ENCODE data around the gene GNB1L.
A peak's percentile ranks its signal among the peaks of the same experiment; 100 is the strongest.

GNB1L gene

DNA sequence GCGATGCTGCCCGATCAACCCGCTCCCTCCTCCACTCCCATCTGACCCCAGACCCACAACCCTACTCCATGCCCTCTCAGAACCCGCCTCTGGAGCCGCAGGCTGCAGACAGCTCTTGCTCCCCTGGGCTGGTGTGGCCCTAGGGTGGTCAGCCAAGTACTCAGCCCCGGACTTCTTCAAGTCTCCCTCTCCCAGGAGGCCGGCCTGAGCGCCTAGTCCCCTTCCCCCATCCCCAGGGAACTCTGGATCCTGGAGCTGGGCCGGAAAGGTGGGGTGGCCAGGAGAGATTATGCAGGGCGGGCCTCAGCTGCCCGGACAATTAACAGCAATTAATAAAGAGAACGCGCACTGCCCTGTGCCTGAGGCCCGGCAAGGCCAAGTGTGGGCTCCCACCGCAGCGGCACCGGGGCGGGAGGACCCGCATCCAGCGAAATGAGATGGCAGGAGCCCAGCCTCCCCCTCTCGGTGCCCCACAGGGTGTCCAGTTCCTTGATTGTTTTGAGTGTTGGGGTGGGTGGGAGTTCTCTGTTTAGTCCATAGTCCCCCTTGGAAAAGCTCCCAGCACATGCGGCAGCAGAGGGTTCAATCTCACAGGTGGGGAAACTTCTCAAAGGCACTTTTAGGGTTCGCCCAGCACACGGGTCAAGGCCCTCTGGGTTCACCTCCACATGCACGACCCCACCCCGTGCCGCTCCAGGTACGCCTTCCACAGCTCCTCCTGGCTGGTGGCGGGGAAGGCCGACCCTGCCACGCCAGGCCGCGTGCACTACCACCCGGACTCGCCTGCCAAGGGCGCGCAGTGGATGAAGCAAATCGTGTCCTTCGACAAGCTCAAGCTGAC lies 91.0 kb downstream of the GNB1L start:
- DNase-seq (ENCODE audit: low read depth in 2 of 3, low spot score in 1 of 3), result no peak

DNA sequence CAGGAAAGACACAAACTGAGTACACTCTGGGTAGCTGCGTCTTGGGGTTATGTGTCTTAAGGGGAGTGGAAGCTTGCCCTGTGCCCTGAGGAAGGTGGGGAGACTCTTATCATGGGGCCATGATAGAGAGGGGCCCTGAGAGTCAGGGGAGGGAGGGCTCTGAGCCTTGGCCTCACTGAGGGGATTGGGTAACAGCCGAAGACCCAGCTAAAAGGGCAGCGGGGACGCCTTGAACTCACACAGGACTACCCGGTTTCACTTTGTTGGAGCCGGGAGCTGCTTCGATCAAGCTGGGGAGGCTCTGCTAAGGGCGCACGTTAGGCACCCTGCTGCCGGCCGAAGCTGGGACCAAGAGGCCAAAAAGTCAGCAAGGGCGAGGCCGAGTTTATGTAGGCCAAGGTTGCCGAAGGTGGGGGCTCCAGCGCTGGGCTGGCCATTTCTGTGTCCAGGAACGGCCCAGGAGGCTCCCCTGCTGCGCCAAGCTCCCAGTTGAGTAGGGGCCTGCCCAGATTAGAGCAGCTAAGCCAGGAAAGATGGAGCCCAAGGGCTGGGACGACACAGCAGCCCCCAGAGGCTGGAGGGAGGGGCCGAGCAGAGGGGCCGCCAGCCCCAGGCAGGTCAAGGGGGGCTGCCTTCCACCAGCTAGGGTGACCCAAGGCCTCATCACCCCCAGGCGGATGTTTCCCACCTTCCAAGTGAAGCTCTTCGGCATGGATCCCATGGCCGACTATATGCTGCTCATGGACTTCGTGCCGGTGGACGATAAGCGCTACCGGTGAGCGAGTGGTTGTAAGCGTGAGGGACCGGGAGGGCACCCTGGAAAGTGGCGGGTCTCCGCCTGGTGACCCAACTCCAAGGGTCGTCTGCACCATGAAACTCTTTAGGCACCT lies 91.9 kb downstream of the GNB1L start:
- no peak for DNase-seq (ENCODE audit: low read depth in 2 of 3, low spot score in 1 of 3)

DNA sequence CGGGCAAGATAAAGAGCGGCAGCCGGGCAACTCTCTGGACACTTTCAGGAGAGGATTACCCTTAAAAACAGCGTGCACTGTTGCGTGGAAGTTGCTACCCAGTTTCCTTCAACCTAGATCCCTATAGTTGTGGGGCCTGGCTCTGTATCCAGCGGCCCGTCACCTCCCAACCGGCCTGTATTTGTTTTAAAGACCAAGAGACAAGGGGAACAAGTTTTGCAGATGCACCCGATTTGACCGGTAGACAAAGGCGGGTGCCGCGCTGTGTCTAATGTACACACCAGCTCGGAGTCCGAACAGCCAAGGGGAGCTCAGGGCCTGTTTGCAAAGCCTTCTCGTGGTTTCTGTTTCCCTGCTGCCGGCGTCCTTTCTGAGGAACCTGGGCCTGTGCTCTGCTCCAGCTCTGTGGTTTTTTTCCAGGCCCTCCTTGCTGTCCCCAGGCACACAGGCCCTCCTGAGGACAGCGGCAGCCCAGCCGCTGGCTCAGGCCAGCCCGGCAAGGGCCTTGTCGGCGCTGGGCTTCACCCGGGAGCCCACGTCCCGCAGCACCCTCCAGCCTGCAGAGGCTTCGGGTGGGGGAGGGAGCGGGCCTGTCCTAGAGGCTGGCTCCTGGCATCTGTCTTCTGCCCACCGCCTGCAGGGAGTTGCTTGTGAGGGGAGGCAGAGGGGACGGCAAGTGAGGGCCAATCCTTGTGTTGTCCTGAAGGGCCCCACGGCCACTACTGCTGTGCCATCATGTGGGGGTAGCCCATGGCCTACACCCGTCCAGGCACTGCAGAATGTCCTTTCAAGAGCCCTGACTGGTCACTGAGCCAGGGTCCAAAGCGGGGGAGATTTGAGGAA lies 92.7 kb downstream of the GNB1L start:
- no peak for DNase-seq (ENCODE audit: low read depth in 2 of 3, low spot score in 1 of 3)

DNA sequence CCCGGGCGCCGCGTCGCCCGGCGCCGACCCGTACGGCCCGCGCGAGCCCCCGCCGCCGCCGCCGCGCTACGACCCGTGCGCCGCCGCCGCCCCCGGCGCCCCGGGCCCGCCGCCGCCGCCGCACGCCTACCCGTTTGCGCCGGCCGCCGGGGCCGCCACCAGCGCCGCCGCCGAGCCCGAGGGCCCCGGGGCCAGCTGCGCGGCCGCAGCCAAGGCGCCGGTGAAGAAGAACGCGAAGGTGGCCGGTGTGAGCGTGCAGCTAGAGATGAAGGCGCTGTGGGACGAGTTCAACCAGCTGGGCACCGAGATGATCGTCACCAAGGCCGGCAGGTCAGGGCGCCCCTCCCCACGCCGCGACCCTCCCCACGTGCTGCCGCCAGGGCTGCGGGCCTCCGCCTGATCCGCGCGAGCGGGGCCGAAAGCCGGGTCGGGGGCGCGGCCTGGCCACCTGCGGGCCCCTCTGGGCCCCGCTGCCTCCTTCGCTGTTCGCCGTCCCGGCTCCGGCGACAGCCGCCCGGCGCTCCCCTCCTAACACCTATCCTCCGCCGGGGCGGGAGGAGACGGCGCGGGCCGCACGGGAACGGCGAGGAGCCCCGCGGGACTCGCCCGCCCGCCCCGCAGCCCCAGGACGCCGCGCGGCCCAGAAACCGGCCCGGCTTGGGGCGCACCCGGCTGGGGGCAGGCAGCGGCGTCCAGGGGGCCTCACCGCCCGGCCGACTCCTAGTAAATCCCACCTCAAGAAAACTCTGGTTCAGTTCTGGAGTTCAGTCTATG lies 93.5 kb downstream of the GNB1L start:
- DNase-seq (ENCODE audit: low read depth in 2 of 3, low spot score in 1 of 3), result no peak

DNA sequence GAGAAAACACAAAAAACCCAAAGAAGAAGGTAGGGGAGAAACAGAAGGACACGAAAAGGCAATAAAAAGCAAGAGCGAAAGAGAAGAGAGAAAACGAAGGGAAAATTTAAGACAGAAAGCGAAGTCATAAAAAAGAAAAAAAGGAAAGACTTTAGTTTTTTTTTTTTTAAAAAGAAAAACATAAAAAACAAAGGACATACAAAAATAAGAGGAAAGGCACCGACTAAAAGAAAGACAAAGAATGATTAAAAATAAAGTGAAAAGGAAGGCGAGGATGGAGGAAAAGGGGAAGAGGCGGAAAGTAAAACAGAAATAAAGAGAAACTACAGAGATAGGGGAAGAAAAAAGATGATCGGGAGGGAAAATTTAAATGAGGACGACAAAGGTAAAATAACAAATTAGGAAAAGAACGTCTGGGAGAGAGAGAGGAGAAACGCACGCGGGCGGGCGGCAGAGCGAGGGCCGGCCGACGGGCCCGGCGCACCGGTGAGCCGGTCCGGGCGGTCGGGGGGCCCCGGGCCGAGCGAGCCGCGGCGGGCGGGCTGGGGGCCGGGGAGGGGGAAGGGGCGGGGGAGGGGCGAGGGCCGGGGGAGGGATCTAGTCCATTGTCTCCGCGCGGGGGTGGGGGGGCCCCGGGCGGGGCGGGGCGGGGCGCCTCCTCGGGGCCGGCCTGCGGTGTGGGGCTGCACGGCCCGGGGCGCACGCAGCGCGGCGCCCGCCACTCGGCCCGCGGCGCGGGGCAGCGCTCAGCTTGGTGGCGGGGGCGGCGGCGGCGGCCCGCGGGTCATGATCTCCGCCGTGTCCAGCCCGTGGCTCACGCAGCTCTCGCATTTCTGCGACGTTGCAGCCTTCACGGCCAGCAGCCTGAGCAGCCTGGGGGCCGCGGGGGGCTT lies 94.4 kb downstream of the GNB1L start, which contains the start of gene TBX1:
TSS of gene TBX1 (plus strand) at position 721 of the 893 bp plus-strand sequence. CDS start at position 787, 66 bp downstream.
- DNase-seq (ENCODE audit: low read depth in 2 of 3, low spot score in 1 of 3), result no peak

DNA sequence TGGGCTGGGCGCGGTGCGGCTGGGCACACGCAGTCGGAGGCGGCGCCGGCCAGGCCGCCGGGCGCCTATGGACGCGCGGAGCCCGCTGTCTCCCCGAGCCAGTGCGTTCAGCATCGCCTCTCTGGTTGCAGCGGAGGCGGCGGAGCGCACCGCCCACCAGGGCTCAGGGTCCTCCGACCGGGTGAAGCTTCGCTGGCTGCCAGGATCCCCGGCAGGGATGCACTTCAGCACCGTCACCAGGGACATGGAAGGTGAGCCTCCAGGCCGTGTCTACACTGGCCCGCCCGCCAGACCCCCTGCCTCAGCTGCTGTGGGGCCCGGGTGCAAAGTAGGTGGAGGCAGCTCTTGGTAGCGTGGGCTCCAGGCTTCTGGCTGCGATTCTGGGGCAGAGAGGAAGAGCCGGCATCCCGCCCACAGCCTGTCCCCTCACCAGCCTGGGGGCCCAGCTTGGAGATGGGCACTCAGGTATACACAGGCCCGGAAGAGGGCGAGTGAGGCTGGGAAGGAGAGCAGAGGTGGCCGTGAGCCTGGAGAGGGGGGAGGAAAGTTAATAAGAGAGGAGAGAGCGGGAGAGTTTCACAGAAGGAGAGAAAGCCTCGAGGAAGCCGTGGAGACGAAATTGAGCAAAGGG lies 95.1 kb downstream of the GNB1L start:
- DNase-seq (ENCODE audit: low read depth in 2 of 3, low spot score in 1 of 3), result no peak

DNA sequence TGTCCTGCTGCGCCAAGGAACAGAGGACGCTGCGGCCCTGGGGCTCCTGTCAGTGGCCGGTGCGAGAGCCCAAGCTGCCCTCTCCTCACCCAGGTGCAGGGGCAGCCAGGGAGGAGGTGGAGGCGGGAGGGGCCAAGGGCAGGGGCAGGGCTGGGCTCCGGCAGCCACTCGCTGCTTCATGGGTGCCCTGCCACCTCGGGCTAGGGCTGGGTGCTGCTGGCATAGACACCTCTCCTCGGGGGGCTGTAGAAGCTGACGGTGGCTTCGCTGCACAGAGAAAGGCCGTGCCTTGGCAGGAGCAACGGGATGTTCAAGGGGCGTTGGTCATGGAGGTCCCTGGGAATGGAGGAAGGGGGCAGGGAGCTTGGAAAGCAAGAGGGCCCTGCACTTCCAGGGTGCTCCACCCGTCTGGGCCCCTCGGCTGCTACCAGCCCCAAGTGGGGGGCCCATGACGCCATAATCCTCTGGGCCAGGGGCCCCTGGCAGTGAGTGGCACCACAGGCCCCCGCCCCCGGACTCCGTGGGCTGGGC lies 95.7 kb downstream of the GNB1L start:
- no peak for DNase-seq (ENCODE audit: low read depth in 2 of 3, low spot score in 1 of 3)

DNA sequence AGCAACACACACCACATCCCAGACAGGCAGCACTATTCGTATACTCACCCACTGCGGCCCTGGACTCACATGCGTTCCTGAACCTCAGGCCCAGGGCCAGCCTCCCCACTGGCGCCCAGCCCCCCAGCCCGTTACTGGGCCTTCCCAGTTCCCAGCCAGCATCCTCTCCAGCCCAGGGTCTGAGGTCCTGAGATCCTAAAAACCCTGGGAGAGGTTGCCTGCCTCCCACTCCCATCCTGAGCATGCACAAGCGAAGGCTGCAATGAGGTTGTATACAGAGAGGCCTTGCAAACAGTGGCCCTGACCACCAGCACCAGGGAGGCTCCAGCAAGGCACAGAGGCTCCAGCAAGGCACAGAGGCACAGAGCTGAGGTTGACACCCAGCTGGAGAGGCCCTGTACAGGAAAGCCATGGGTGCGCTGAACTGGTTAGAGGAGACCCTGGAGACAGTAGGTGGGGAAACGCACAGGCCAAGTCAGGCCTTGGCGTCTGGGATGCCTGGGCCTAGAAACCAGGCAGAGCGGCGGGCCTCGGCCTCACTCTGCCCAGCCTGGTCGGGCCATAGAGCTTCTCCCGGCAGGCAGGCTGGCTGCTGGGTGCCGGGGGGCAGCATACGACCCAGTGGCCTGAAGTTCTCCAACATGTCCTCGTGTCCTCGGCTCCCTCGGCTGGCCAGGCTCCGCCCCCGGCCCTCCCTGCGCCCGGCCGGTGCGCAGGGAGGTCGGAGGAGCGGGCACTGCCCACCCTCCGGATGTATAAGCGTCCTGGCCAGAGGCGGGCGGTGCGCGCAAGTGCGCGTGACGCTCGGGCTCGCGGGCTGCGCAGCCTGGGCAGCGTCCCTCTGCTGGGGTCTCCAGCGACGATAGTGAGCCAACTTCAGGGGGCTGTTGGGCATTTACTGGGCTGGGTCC lies 96.4 kb downstream of the GNB1L start:
- no peak for DNase-seq (ENCODE audit: low read depth in 2 of 3, low spot score in 1 of 3)

DNA sequence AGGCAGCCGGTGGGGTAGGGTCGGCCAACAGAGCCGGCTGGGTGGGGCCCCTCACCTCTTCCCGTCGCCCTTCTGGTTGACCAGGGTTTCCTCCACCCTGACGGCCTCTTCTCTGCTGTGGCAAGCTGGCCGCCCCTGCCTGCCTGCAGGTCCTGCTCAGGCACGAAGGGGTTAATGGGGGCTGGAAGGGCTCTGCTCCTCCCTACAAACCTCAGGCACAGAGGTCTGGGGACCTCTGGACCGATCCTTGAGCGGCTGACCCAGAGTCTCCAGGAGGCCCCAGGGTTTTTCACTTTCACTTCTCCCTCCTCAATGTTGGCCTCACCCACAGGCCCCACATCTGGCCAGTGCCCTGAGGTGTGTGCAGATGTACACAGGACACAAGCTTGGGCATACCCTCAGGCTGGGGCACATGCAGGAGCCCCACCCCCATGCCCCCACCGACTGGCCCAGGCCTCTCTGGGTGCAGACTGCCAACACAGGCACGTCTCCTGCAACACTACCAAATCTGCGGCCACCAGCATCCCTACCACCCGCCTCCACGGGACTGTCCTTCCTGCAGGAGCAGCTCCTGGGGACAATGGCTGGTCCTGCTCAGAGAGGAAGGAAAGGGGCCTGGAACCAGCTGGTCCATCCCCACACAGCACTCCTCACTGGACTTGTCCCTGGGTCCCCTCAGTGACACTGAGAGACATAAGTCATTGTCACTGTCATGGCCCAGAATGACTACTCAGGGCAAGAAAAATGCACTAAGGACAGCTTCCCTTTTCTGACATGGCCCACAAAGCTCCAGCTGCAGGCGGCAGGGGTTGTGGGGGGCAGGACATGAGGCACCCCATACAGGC lies 97.3 kb downstream of the GNB1L start:
- no peak for DNase-seq (ENCODE audit: low read depth in 2 of 3, low spot score in 1 of 3)

DNA sequence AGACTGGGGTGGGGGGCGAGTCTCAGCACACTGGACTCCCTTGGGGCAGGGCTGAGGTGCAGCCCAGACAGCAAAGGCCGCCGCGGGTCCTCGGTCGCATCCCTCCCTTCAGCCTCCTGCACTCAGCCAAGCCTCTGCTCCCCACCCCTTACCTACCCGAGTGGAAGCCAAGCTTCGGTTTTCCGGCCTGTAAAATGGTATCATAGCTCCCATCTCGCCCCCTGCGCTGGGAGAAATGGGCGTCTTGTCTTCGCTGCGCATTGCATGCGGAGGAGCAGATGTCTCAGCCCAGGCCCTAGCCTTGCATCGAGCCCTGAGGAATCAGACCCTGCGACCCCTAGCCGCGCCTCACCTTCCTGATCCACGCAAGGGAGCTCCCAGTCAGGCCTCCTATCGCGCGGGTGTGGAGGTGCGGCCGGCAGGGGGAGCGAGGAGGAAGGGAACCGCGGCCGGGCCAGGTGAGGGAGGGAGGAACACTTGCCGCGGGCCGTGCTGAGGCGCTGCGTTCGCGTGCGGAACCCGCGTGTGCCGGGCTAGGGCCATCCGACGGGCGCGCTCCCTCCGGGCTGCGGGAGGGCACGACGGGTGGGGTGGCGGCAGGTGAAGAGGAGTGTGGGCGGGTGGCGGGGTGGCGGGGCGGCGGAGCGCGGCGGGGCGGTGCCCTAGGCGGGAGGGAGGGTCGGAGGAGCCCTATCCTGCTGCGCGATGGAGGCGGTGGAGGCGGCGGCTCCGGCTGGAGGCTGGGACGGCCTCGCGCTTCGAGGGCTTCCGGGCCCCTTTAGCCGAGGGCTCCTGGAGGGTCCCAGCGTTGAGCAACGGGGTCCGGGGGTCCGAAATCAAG lies 98.2 kb downstream of the GNB1L start:
- DNase-seq (ENCODE audit: low read depth in 2 of 3, low spot score in 1 of 3), result peak; percentile 28 to 53 (median 46)

DNA sequence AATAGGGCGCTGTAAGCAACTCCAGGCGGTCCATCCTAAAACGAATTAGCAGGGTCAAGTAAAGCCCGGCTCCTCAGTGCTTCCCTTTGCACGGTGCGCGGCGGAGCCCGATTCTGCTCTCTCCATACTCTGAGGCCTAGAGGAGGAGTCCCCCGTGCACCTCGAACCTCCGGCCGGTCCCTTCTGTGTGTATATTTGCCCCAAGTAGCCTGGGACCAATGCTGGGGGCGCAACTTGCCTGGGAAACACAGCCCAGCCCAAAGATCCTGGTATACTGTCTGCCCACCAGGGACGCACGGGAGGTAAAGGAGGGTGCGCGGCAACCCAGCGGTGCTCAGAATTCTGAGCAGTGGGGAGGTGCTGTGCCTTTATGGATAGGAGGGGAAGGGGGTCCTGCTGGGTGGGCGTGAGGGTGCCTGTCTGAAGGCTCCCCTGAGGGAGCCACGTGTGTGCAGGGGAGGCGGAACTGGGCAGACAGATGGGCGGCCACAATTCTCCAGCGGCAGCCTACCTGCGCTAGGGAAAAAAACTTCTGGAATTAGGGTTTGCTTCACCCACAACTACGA lies 98.9 kb downstream of the GNB1L start:
- DNase-seq (ENCODE audit: low read depth in 2 of 3, low spot score in 1 of 3), result no peak

DNA sequence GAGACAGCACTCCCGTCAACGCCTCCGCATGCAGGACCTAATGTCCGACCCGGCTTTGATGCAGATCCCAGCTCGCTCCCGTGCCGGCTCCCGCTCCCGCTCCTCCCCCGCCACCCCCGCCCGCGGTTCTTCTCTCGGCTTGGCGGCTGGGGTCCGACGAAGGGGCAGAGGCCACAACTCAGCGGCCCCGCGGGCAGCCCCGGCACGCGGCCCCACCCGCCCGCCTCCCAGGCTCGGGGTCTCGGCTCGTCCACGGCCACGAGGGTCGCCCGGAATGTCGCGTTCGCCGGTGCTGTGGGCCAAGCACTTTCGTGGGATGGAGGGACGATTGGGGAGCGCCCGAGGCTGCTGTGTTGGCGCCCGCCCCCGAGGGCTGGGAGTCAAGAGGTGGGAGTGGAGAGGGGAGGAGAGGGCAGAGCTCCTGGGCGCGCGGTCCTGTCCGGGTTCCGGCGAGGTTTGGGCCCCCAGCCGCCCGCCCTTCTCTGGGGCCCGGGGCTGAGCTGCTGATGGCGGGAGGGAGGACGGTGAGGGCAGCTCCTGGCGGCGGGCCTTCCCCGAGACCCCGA lies 99.4 kb downstream of the GNB1L start:
- no peak for DNase-seq (ENCODE audit: low read depth in 2 of 3, low spot score in 1 of 3)

DNA sequence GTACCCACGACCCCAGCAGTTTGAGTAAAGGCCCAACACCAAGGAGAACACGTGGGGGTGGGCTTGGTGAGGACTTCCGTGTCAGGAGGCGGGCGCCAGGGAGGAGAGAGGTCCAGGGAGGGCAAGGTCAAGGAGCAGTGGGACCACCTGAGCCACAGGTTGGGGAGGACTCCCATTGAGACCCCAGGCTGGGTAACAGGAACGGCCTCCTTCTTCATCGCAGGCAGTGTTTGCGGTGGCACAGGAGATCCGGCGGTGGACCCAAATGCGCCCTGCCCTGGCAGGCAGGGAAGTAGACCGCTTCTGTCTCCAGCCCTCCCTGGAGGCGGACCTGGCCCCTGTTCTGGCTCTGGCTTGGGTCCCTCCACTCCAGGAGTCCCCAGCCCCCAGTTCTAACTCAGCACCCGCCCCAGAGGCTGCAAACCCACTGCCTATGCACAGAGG lies 100.0 kb downstream of the GNB1L start:
- DNase-seq (ENCODE audit: low read depth in 2 of 3, low spot score in 1 of 3), result no peak

DNA sequence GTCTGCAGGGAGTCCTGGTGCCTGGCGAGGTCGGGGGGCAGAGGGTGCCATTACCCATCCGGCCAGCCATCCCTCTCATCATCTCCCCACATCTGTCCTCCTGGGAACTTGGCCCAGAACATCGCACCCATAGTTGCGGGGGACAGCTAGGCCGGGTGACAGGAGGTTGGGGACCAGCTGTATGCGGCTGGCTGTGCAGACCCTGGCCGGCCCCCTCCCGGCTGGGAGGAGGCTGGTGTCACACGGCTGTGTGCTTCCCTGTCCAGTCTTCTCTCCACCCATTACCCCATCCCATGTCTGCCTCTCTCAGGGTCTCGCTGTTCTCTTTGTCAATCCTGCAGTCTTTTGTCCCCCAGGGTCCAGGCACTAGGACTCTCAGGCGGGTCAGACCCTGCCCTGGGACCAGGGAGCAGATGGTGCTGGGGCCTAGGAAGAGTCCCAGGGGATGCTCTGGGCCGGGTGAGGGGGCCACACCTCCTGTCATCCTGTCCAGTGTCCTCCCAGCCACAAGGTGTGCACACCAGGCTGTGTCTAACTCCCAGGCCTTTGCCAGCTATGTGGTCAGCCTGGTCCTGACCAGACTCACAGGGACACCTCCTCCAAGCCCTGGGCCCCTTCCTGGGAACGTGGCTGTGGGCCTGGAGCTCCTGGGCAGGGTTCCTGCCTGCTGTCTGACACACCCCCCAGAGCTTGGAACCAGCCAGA lies 100.5 kb downstream of the GNB1L start:
- no peak for DNase-seq (ENCODE audit: low read depth in 2 of 3, low spot score in 1 of 3)
